Subcutaneous abdominal adipose tissue (tissue), 5 donors: ENCODE data around the gene C10orf105.

ENCODE experiments used
- H3K27ac ChIP-seq: one replicate; pipeline ENCODE4 v1.7.0; 2013; ENCODE audit warnings: low read depth, mild to moderate bottlenecking, inconsistent platforms, low read length, moderate library complexity
- H3K27me3 ChIP-seq, 5 donors: one replicate each; pipeline ENCODE4 v1.7.0; 2013; ENCODE audit warnings: low read length in 5 of 5, inconsistent platforms in 1 of 5; ENCODE audit not compliant: control insufficient read depth in 5 of 5, insufficient read depth in 4 of 5
- H3K36me3 ChIP-seq, 5 donors: one replicate each; pipeline ENCODE4 v1.7.0; 2013; ENCODE audit warnings: low read length in 5 of 5; ENCODE audit not compliant: control insufficient read depth in 5 of 5, insufficient read depth in 5 of 5
- H3K4me1 ChIP-seq, 5 donors: one replicate each; pipeline ENCODE4 v1.7.0; 2013; ENCODE audit warnings: low read length in 5 of 5, mild to moderate bottlenecking in 3 of 5, moderate library complexity in 1 of 5; ENCODE audit not compliant: control insufficient read depth in 5 of 5, insufficient read depth in 5 of 5
- H3K4me3 ChIP-seq, 5 donors: one replicate each; pipeline ENCODE4 v1.7.0; 2013; ENCODE audit warnings: low read length in 5 of 5, low read depth in 1 of 5
- H3K9ac ChIP-seq, 5 donors: one replicate each; pipeline ENCODE4 v1.7.0; 2013; ENCODE audit warnings: low read length in 5 of 5, mild to moderate bottlenecking in 4 of 5, moderate library complexity in 3 of 5
- H3K9me3 ChIP-seq, 5 donors: one replicate each; pipeline ENCODE4 v1.7.0; 2013; ENCODE audit warnings: low read length in 5 of 5; ENCODE audit not compliant: control insufficient read depth in 5 of 5
- donor health status: healthy.
- donor health status: healthy.
- donor health status: healthy.
- donor health status: healthy.
- donor health status: healthy.

Gene C10orf105

DNA sequence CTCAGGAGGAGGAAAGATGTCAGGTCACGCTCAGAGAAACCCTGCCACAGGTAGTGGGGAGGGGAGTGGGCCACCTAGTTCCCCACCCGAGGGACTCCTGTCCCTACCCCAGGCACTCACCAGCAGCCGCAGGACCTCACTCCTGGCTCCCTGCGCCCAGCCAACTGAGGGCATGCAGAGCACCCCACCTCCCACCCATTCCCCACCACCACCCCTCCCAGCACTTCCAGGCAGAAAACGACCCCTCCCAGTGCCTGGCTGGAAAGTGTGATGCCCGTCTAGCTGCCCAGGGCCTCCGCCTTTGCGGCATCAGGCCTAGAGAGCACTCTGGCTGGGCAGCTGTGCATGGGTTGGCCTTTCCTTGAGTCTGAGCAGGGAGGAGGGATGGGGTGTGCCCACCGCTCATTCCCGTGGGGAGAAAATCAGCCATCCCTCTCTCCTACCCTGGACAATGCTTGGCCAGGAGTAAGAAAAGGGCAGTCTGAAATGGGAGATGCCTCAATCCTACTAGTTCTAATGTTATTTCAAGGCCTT, 1.3 kb downstream of the C10orf105 start:
- H3K27me3 ChIP-seq: no peaks in the 10 kb centered on the region
- H3K4me1 ChIP-seq: peaks cover 10 to 60% (median 57%) of the 10 kb centered on the region in 5 donors
- no peak overlapping the region for H3K4me3 ChIP-seq
- no peaks in the 10 kb centered on the region for H3K9me3 ChIP-seq
- no peaks in the 10 kb centered on the region for H3K36me3 ChIP-seq
- no peak overlapping the region for H3K27ac ChIP-seq
- H3K9ac ChIP-seq: no peak overlapping the region

DNA sequence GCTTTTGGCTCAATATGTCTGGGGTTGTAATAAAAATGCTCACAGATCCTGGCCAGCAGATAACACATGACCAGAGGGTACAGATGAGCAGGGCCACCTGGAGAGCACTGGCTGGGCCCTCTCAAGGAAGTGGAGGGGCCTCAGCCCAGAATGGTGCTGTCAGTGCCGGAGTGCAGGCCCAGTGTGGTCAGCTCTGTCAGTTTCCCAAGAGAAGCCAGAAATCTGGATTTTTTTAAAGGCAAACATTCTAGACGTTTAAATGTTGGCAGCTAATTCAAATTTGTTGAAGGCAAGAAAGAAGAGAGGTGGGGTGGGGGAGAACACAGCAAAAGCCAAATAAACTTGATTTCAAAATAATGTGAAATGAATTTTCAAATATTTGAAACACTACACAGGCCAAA, 2.0 kb downstream of the C10orf105 start:
- H3K27ac ChIP-seq: no peak overlapping the region
- H3K4me1 ChIP-seq: peaks cover 11 to 67% (median 64%) of the 10 kb centered on the region in 5 donors
- H3K36me3 ChIP-seq: no peaks in the 10 kb centered on the region
- no peaks in the 10 kb centered on the region for H3K27me3 ChIP-seq
- H3K9ac ChIP-seq: peak overlapping the region in 1 of 5 donors; percentile 50
- H3K9me3 ChIP-seq: no peaks in the 10 kb centered on the region
- H3K4me3 ChIP-seq: no peak overlapping the region

DNA sequence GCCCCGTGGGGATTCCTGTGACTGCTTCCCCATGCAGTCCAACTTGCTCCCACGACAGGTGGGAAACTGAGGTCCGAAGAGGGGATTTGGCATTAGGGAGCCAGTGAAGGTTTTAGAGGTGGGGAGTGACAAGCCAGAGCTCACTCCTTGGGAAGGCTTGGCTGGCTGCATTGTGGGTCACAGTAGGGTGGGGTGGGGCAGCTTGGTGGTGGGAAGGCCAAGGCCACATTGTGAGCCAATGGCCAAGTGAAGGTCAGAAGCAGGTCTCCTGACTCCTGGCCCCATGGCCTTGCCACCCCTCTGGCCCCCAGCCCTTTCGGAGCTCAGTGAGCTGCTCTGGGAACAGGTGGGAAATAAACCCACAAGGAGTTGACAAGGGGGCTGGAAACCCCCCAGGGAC, 2.5 kb downstream of the C10orf105 start:
- Histone ChIP-seq H3K4me3 (no peak overlapping the region), H3K27me3 (no peaks in the 10 kb centered on the region), H3K4me1 (peaks cover 13 to 70% (median 67%) of the 10 kb centered on the region in 5 donors), H3K27ac (no peak overlapping the region), H3K9me3 (no peaks in the 10 kb centered on the region), H3K9ac (peak overlapping the region in 1 of 5 donors; percentile 50), H3K36me3 (no peaks in the 10 kb centered on the region)

DNA sequence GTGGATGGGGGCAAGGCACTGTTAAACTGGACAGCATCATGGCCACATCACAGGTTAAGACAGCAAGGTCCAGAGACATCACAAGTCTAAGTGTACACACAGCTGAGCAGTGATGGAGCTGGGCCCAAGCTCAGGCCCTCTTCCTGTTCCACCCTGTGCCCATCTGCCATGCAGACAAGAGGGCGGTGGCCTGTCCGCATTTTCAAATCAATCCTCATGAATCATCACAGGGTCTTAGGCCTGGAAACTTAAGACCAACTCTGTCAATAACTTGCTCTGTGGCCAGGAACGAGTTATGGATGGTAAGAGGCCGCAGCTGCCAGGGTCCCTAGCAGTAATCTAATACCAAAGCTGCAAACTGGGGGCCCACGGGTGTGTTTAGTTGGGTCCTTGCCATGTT, 3.2 kb downstream of the C10orf105 start:
- Histone ChIP-seq H3K36me3 (no peaks in the 10 kb centered on the region), H3K4me1 (peaks cover 13 to 71% (median 67%) of the 10 kb centered on the region in 5 donors), H3K4me3 (no peak overlapping the region), H3K27ac (no peak overlapping the region), H3K27me3 (no peaks in the 10 kb centered on the region), H3K9ac (no peak overlapping the region), H3K9me3 (no peaks in the 10 kb centered on the region)

DNA sequence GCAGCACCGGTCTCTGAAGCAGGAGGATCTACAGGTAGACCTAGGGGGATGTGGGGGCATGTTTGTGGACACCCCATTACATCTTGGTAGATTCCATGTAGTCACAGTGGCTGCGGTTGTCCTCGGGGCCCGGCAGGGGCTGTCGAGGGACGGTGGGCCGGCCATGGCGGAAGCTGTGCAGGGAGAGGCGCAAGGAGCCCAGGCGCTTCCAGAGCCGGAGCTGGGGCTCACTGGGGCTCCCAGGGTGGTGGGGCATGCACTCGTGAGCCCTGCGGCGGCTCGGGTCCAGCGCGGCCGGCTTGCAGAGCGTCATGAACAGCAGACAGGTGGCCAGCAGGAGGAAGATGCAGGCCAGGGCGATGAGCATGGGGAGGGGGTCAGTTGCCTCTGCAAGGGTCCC, 3.7 kb downstream of the C10orf105 start:
- Histone ChIP-seq H3K4me3 (no peak overlapping the region), H3K27ac (no peak overlapping the region), H3K9me3 (no peaks in the 10 kb centered on the region), H3K36me3 (no peaks in the 10 kb centered on the region), H3K4me1 (peaks cover 13 to 76% (median 67%) of the 10 kb centered on the region in 5 donors), H3K9ac (no peak overlapping the region), H3K27me3 (no peaks in the 10 kb centered on the region)

DNA sequence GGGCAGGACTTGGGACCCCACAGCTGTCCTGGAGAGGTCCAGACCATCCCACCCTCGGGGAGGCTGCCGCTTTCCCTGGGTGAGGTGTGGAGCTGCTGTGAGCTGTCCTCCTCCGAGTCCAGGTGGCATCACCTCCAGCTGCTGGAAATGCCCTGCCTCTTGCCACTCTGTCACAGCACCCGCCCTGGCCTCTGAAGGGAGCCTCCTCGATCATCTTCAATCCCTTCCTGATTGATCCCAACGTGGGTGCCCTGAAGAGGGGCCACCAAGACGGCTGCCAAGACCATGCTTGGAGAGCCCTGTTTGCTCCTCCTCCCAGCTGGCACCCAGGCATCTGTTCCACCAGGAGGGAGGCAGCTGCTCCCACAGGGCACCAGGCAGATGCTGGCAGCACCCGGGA, 4.6 kb downstream of the C10orf105 start:
- Histone ChIP-seq H3K9me3 (no peaks in the 10 kb centered on the region), H3K36me3 (no peaks in the 10 kb centered on the region), H3K9ac (peak overlapping the region in 2 of 5 donors; percentile 65 to 69), H3K4me3 (peak overlapping the region in 1 of 5 donors; percentile 40), H3K27me3 (no peaks in the 10 kb centered on the region), H3K4me1 (peaks cover 13 to 85% (median 67%) of the 10 kb centered on the region in 5 donors), H3K27ac (peak overlapping the region; percentile 98)

DNA sequence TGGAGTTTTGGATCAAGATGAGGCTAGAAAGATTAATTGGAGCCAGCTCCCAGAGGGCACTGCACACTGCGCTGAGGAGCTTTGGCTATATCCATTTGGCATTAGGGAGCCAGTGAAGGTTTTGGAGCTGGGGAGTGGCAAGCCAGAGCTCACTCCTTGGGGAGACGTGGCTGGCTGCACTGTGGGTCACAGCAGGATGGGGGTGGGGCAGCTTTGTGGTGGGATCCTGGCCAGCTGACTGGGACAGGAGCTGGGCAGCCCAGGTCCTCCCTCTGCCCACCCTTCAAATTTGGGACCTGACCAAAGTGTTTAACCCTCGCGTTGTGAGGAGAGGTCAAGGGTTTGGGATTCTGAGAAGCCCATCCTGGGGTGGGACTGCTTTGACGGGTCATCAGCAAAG, 5.0 kb downstream of the C10orf105 start:
- Histone ChIP-seq H3K36me3 (no peaks in the 10 kb centered on the region), H3K4me3 (peak overlapping the region in 3 of 5 donors; percentile 19 to 40 (median 36)), H3K27ac (peak overlapping the region; percentile 98), H3K9me3 (no peaks in the 10 kb centered on the region), H3K4me1 (peaks cover 13 to 87% (median 66%) of the 10 kb centered on the region in 5 donors), H3K27me3 (no peaks in the 10 kb centered on the region), H3K9ac (peak overlapping the region; percentile 49 to 89 (median 65))

DNA sequence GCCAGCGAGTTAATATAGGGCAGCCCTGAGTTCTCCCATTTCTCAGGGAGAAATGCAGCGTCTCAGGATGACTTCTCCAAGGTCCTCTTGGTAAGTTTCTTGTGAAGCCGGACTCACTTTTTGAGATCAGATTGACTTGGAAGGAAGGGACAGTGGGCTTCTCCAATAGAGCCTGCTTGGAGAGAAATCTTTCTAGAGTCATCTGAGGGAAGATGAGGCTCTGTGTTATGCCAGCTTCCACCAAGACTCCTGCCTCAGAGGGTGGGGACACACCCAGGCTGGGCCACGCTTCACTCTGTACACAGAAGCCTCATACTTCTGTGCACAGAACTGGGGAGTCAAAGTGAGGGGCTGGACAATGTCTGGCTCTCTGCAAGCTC, 5.6 kb downstream of the C10orf105 start:
- Histone ChIP-seq H3K36me3 (no peaks in the 10 kb centered on the region), H3K9me3 (no peaks in the 10 kb centered on the region), H3K9ac (peak overlapping the region; percentile 57 to 89 (median 65)), H3K4me3 (peak overlapping the region in 4 of 5 donors; percentile 19 to 40 (median 30)), H3K27ac (peak overlapping the region; percentile 98), H3K4me1 (peaks cover 13 to 89% (median 68%) of the 10 kb centered on the region in 5 donors), H3K27me3 (no peaks in the 10 kb centered on the region)

DNA sequence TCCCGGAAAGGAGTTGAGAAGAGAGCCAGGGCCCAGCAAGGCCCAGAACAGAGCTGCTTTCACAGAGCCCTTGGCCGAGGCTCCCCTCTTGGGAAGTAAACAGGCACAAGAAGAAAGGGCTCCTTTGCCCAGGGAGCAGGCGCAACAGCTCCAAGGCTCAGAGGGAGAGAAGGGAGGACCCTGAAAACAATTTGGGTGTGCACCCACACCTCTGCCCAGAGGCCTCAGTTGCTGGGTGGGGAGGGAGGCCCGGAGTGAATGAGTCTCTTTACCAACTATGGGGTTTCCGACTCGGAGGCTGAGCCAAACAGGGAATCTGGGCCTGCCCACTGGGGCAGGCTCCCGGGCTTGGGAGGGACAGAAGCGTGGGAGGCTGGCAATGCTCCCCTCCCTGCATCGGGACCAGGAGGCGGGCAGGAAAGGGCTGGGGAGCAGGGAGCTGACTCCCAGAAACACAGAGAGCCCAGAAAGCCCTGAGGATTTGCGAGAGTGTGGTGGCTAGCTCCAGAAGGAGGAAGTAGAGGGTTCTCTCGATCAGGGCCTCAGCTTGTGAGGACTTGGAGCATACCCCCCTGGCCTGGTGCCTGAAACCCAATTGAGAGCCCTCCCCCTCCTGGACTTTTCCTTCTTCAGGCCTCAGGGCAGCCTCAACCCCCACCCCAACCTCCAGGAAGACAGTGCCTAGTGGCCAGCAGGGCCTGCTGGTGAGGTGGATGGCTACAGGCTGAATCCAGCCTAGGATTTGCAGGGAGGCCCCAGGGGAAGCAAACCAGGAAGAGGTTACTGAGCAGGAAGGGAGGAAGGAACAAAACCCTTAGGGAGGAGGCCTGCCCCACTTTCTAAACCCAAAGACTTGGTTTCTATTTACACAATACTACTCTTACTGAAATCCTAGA, 6.2 kb downstream of the C10orf105 start:
- Histone ChIP-seq H3K4me3 (peak overlapping the region in 3 of 5 donors; percentile 2 to 40 (median 36)), H3K4me1 (peaks cover 13 to 90% (median 69%) of the 10 kb centered on the region in 5 donors), H3K27me3 (no peaks in the 10 kb centered on the region), H3K9me3 (no peaks in the 10 kb centered on the region), H3K9ac (peak overlapping the region; percentile 64 to 89 (median 69)), H3K36me3 (no peaks in the 10 kb centered on the region), H3K27ac (peak overlapping the region; percentile 98)

DNA sequence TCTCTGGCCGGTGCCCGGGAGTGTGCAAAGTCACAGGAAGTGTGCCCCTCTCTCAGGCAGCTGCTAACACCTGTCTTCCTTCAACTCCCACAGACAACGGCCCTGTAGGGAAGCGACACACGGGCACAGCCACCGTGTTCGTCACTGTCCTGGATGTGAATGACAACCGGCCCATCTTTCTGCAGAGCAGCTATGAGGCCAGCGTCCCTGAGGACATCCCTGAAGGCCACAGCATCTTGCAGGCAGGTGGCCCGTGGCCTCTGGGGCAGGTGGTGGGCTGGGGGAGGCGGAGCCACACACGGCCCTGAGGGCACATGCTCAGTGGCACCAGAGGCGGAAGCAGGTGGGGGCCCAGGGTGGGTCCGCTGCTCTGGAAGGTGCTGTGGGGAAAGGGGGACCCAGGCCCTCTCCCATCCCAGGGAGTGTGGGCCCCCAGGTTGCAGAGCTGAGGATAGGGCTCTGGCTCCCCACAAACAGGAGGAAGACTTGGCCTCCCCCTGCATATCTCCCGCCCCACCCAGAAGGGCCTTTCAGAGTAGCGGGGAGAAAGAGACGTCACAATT, 6.9 kb downstream of the C10orf105 start:
- H3K9ac ChIP-seq: peak overlapping the region; percentile 64 to 74 (median 66)

More for the DNA sequence above, 6.9 kb downstream of the C10orf105 start:
- no peaks in the 10 kb centered on the region for H3K27me3 ChIP-seq
- H3K4me3 ChIP-seq: peak overlapping the region in 1 of 5 donors; percentile 40
- no peaks in the 10 kb centered on the region for H3K36me3 ChIP-seq
- H3K9me3 ChIP-seq: no peaks in the 10 kb centered on the region
- H3K4me1 ChIP-seq: peaks cover 13 to 91% (median 71%) of the 10 kb centered on the region in 5 donors
- peak overlapping the region; percentile 98 for H3K27ac ChIP-seq
